ENCODE data around the gene PIK3C2B. TPM values are rescaled to one million over a fixed set of nuclear protein-coding genes. Genes with fewer than 3 reads are reported as not detected.

PIK3C2B gene
- total RNA-seq, 1 donor from 2014 or later = 55.1 TPM

- no peaks in the 10 kb centered on the region for H3K9me3 Mint-ChIP-seq
- peak overlapping the region; percentile 65 for H3K27ac Mint-ChIP-seq
- H3K36me3 Mint-ChIP-seq = peaks cover 13% of the 10 kb centered on the region
- no peak for TF ChIP-seq CTCF (conservative IDR thresholded peaks at IDR 0.05)
- DNase-seq (ENCODE audit: extremely low spot score, unreplicated experiment) = no peak
- no peaks in the 10 kb centered on the region for H3K27me3 Mint-ChIP-seq
- H3K4me1 Mint-ChIP-seq (ENCODE audit: unreplicated experiment) = peaks cover 71% of the 10 kb centered on the region
- peak overlapping the region; percentile 46 for H3K4me3 Mint-ChIP-seq
Measured at GRCh38 chr1:204479387-204480136, 15.0 kb downstream of the PIK3C2B start.

GRCh38 chr1:204478921-204479320 is 15.7 kb downstream of the PIK3C2B start:
- peaks cover 17% of the 10 kb centered on the region for H3K36me3 Mint-ChIP-seq
- no peak overlapping the region for H3K27ac Mint-ChIP-seq
- DNase-seq (ENCODE audit: extremely low spot score, unreplicated experiment) = no peak
- H3K27me3 Mint-ChIP-seq = no peaks in the 10 kb centered on the region
- H3K4me1 Mint-ChIP-seq (ENCODE audit: unreplicated experiment) = peaks cover 73% of the 10 kb centered on the region
- H3K9me3 Mint-ChIP-seq = no peaks in the 10 kb centered on the region
- peak overlapping the region; percentile 46 for H3K4me3 Mint-ChIP-seq
- TF ChIP-seq CTCF (conservative IDR thresholded peaks at IDR 0.05) = no peak

- DNase-seq (ENCODE audit: extremely low spot score, unreplicated experiment) = no peak
- TF ChIP-seq CTCF (conservative IDR thresholded peaks at IDR 0.05) = no peak
- H3K27ac Mint-ChIP-seq = no peak overlapping the region
- peaks cover 17% of the 10 kb centered on the region for H3K36me3 Mint-ChIP-seq
- H3K4me1 Mint-ChIP-seq (ENCODE audit: unreplicated experiment) = peaks cover 73% of the 10 kb centered on the region
- H3K4me3 Mint-ChIP-seq = no peak overlapping the region
- no peaks in the 10 kb centered on the region for H3K9me3 Mint-ChIP-seq
- no peaks in the 10 kb centered on the region for H3K27me3 Mint-ChIP-seq
Measured at GRCh38 chr1:204478172-204478899, 16.3 kb downstream of the PIK3C2B start.

GRCh38 chr1:204477036-204477740 is 17.4 kb downstream of the PIK3C2B start:
- TF ChIP-seq CTCF (conservative IDR thresholded peaks at IDR 0.05) = no peak
- Mint-ChIP-seq H3K4me3 (no peak overlapping the region), H3K27me3 (no peaks in the 10 kb centered on the region), H3K9me3 (no peaks in the 10 kb centered on the region), H3K36me3 (peaks cover 20% of the 10 kb centered on the region), H3K27ac (no peak overlapping the region), H3K4me1 (ENCODE audit: unreplicated experiment) (peaks cover 75% of the 10 kb centered on the region)
- no peak for DNase-seq (ENCODE audit: extremely low spot score, unreplicated experiment)

GRCh38 chr1:204476563-204476962 is 18.0 kb downstream of the PIK3C2B start:
- TF ChIP-seq CTCF (conservative IDR thresholded peaks at IDR 0.05) = no peak
- Mint-ChIP-seq H3K9me3 (no peaks in the 10 kb centered on the region), H3K27me3 (no peaks in the 10 kb centered on the region), H3K27ac (no peak overlapping the region), H3K4me3 (no peak overlapping the region), H3K4me1 (ENCODE audit: unreplicated experiment) (peaks cover 72% of the 10 kb centered on the region), H3K36me3 (peaks cover 20% of the 10 kb centered on the region)
- DNase-seq (ENCODE audit: extremely low spot score, unreplicated experiment) = no peak

Data from type B pancreatic cell (in vitro differentiated cells).